ENCODE results near the gene SRGN.
A peak's percentile ranks its signal among the peaks of the same experiment; 100 is the strongest.

The SRGN gene

DNA sequence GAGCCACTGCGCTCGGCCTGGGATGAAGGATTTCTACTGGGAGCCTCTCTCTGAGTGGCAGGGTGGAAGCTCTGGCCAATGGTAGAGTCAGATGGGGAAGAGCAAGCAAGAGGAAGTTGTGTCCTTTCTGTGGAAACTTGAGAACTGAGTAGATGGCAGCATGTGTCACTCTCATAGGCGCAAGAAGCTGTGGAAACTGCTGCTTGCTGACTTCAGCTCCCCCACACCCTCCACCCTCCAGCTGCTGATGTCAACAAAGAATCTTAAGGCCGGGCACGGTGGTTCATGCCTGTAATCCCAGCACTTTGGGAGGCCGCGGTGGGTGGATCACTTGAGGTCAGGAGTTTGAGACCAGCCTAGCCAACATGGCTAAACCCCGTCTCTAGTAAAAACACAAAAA is 39.8 kb upstream of the SRGN start:
- H4K8ac ChIP-seq (ENCODE audit: low read length) = no peak overlapping the region
- no peaks in the 10 kb centered on the region for H3K9me3 ChIP-seq (ENCODE audit: control insufficient read depth, low read length)
- H3K14ac ChIP-seq (ENCODE audit: low read length in 2 of 2) = no peak overlapping the region
- H3K27ac ChIP-seq (ENCODE audit: low read length, poor library complexity, severe bottlenecking) = no peak overlapping the region
- WGBS = 68% methylated on average over 7 of the region's 8 CpGs
- H3K9ac ChIP-seq (ENCODE audit: low read length) = no peak overlapping the region
- H3K4me2 ChIP-seq (ENCODE audit: low read length, poor library complexity, severe bottlenecking) = no peak overlapping the region
- H4K91ac ChIP-seq (ENCODE audit: low read length) = no peak overlapping the region
- no peak overlapping the region for H3K4me3 ChIP-seq (ENCODE audit: insufficient read depth in 1 of 2, low read depth in 1 of 2, low read length in 2 of 2)
- H3K23ac ChIP-seq (ENCODE audit: low read length in 2 of 2) = no peak overlapping the region
- no peak overlapping the region for H2BK15ac ChIP-seq (ENCODE audit: low read depth, poor library complexity, severe bottlenecking)
- no peak overlapping the region for H2BK120ac ChIP-seq (ENCODE audit: low read depth, low read length)
- H2AFZ ChIP-seq (ENCODE audit: low read depth, low read length) = no peak overlapping the region
- H3K36me3 ChIP-seq (ENCODE audit: control insufficient read depth in 1 of 2, insufficient read depth in 2 of 2, low read depth in 1 of 2, low read length in 2 of 2) = no peaks in the 10 kb centered on the region
- H2BK5ac ChIP-seq (ENCODE audit: low read depth, low read length, poor library complexity, severe bottlenecking) = no peak overlapping the region
- H3K18ac ChIP-seq (ENCODE audit: low read depth in 1 of 2, low read length in 2 of 2) = no peak overlapping the region
- no peaks in the 10 kb centered on the region for H3K79me1 ChIP-seq (replicated peaks; ENCODE audit: low read length, poor library complexity, severe bottlenecking)
- H2AK5ac ChIP-seq (ENCODE audit: low read length, severe bottlenecking) = no peak overlapping the region
- peaks cover 4% of the 10 kb centered on the region for H3K4me1 ChIP-seq (ENCODE audit: control insufficient read depth, insufficient read depth, low read depth, low read length)
- H2BK12ac ChIP-seq (ENCODE audit: low read length in 2 of 2) = no peak overlapping the region
- no peaks in the 10 kb centered on the region for H3K27me3 ChIP-seq (ENCODE audit: control insufficient read depth in 1 of 2, insufficient read depth in 1 of 2, low read length in 2 of 2)
- peak; percentile 42 for DNase-seq
- no peak overlapping the region for H3K4ac ChIP-seq (ENCODE audit: low read depth in 1 of 2, low read length in 2 of 2)

- H2AFZ ChIP-seq (ENCODE audit: low read depth, low read length) = no peak overlapping the region
- no peak overlapping the region for H3K4me3 ChIP-seq (ENCODE audit: insufficient read depth in 1 of 2, low read depth in 1 of 2, low read length in 2 of 2)
- H2AK5ac ChIP-seq (ENCODE audit: low read length, severe bottlenecking) = no peak overlapping the region
- H3K79me1 ChIP-seq (replicated peaks; ENCODE audit: low read length, poor library complexity, severe bottlenecking) = no peaks in the 10 kb centered on the region
- no peak overlapping the region for H2BK15ac ChIP-seq (ENCODE audit: low read depth, poor library complexity, severe bottlenecking)
- no peak overlapping the region for H2BK5ac ChIP-seq (ENCODE audit: low read depth, low read length, poor library complexity, severe bottlenecking)
- no peaks in the 10 kb centered on the region for H3K27me3 ChIP-seq (ENCODE audit: control insufficient read depth in 1 of 2, insufficient read depth in 1 of 2, low read length in 2 of 2)
- no peaks in the 10 kb centered on the region for H3K36me3 ChIP-seq (ENCODE audit: control insufficient read depth in 1 of 2, insufficient read depth in 2 of 2, low read depth in 1 of 2, low read length in 2 of 2)
- H3K9ac ChIP-seq (ENCODE audit: low read length) = no peak overlapping the region
- H3K4me1 ChIP-seq (ENCODE audit: control insufficient read depth, insufficient read depth, low read depth, low read length) = peaks cover 2% of the 10 kb centered on the region
- H3K27ac ChIP-seq (ENCODE audit: low read length, poor library complexity, severe bottlenecking) = no peak overlapping the region
- no peak overlapping the region for H4K8ac ChIP-seq (ENCODE audit: low read length)
- H2BK12ac ChIP-seq (ENCODE audit: low read length in 2 of 2) = no peak overlapping the region
- H3K14ac ChIP-seq (ENCODE audit: low read length in 2 of 2) = no peak overlapping the region
- H3K9me3 ChIP-seq (ENCODE audit: control insufficient read depth, low read length) = no peaks in the 10 kb centered on the region
- no peak overlapping the region for H4K91ac ChIP-seq (ENCODE audit: low read length)
- DNase-seq = no peak
- H3K4ac ChIP-seq (ENCODE audit: low read depth in 1 of 2, low read length in 2 of 2) = no peak overlapping the region
- H2BK120ac ChIP-seq (ENCODE audit: low read depth, low read length) = no peak overlapping the region
- no peak overlapping the region for H3K4me2 ChIP-seq (ENCODE audit: low read length, poor library complexity, severe bottlenecking)
- no peak overlapping the region for H3K23ac ChIP-seq (ENCODE audit: low read length in 2 of 2)
- 91% methylated on average over 6 of the region's 6 CpGs for WGBS
- no peak overlapping the region for H3K18ac ChIP-seq (ENCODE audit: low read depth in 1 of 2, low read length in 2 of 2)
These were observed 38.3 kb upstream of the SRGN start for GRCh38 chr10:69049566-69049961.

- Histone ChIP-seq H3K4me1 (ENCODE audit: control insufficient read depth, insufficient read depth, low read depth, low read length) (peaks cover 3% of the 10 kb centered on the region), H2BK15ac (ENCODE audit: low read depth, poor library complexity, severe bottlenecking) (no peak overlapping the region), H4K91ac (ENCODE audit: low read length) (no peak overlapping the region), H3K14ac (ENCODE audit: low read length in 2 of 2) (no peak overlapping the region), H3K27ac (ENCODE audit: low read length, poor library complexity, severe bottlenecking) (no peak overlapping the region), H3K4me3 (ENCODE audit: insufficient read depth in 1 of 2, low read depth in 1 of 2, low read length in 2 of 2) (no peak overlapping the region), H2BK120ac (ENCODE audit: low read depth, low read length) (no peak overlapping the region), H3K4ac (ENCODE audit: low read depth in 1 of 2, low read length in 2 of 2) (no peak overlapping the region), H3K79me1 (replicated peaks; ENCODE audit: low read length, poor library complexity, severe bottlenecking) (no peaks in the 10 kb centered on the region), H2BK5ac (ENCODE audit: low read depth, low read length, poor library complexity, severe bottlenecking) (no peak overlapping the region), H2BK12ac (ENCODE audit: low read length in 2 of 2) (no peak overlapping the region), H3K4me2 (ENCODE audit: low read length, poor library complexity, severe bottlenecking) (no peak overlapping the region), H3K18ac (ENCODE audit: low read depth in 1 of 2, low read length in 2 of 2) (no peak overlapping the region), H2AK5ac (ENCODE audit: low read length, severe bottlenecking) (peak overlapping the region; percentile 53), H3K27me3 (ENCODE audit: control insufficient read depth in 1 of 2, insufficient read depth in 1 of 2, low read length in 2 of 2) (no peaks in the 10 kb centered on the region), H3K36me3 (ENCODE audit: control insufficient read depth in 1 of 2, insufficient read depth in 2 of 2, low read depth in 1 of 2, low read length in 2 of 2) (no peaks in the 10 kb centered on the region), H3K9ac (ENCODE audit: low read length) (no peak overlapping the region), H2AFZ (ENCODE audit: low read depth, low read length) (no peak overlapping the region), H4K8ac (ENCODE audit: low read length) (no peak overlapping the region), H3K9me3 (ENCODE audit: control insufficient read depth, low read length) (no peaks in the 10 kb centered on the region), H3K23ac (ENCODE audit: low read length in 2 of 2) (no peak overlapping the region)
- 86% methylated on average over 3 of the region's 3 CpGs for WGBS
- DNase-seq = peak; percentile 62
These were observed 36.6 kb upstream of the SRGN start for GRCh38 chr10:69051303-69051702.

GRCh38 chr10:69051710-69052487 is 36.0 kb upstream of the SRGN start:
- Histone ChIP-seq H3K27ac (ENCODE audit: low read length, poor library complexity, severe bottlenecking) (no peak overlapping the region), H3K4me2 (ENCODE audit: low read length, poor library complexity, severe bottlenecking) (no peak overlapping the region), H3K4ac (ENCODE audit: low read depth in 1 of 2, low read length in 2 of 2) (no peak overlapping the region), H2AK5ac (ENCODE audit: low read length, severe bottlenecking) (no peak overlapping the region), H3K9ac (ENCODE audit: low read length) (no peak overlapping the region), H2BK12ac (ENCODE audit: low read length in 2 of 2) (no peak overlapping the region), H3K79me1 (replicated peaks; ENCODE audit: low read length, poor library complexity, severe bottlenecking) (no peaks in the 10 kb centered on the region), H3K9me3 (ENCODE audit: control insufficient read depth, low read length) (no peaks in the 10 kb centered on the region), H2BK120ac (ENCODE audit: low read depth, low read length) (no peak overlapping the region), H3K27me3 (ENCODE audit: control insufficient read depth in 1 of 2, insufficient read depth in 1 of 2, low read length in 2 of 2) (no peaks in the 10 kb centered on the region), H3K23ac (ENCODE audit: low read length in 2 of 2) (no peak overlapping the region), H2BK15ac (ENCODE audit: low read depth, poor library complexity, severe bottlenecking) (no peak overlapping the region), H4K91ac (ENCODE audit: low read length) (no peak overlapping the region), H3K36me3 (ENCODE audit: control insufficient read depth in 1 of 2, insufficient read depth in 2 of 2, low read depth in 1 of 2, low read length in 2 of 2) (no peaks in the 10 kb centered on the region), H2AFZ (ENCODE audit: low read depth, low read length) (no peak overlapping the region), H4K8ac (ENCODE audit: low read length) (no peak overlapping the region), H3K14ac (ENCODE audit: low read length in 2 of 2) (no peak overlapping the region), H2BK5ac (ENCODE audit: low read depth, low read length, poor library complexity, severe bottlenecking) (no peak overlapping the region), H3K4me3 (ENCODE audit: insufficient read depth in 1 of 2, low read depth in 1 of 2, low read length in 2 of 2) (no peak overlapping the region), H3K18ac (ENCODE audit: low read depth in 1 of 2, low read length in 2 of 2) (no peak overlapping the region), H3K4me1 (ENCODE audit: control insufficient read depth, insufficient read depth, low read depth, low read length) (peaks cover 8% of the 10 kb centered on the region)
- 85% methylated on average over 10 of the region's 10 CpGs for WGBS
- DNase-seq = no peak
